Fibroblast of lung (primary cell): ENCODE data around the gene C21orf58. TPM values are rescaled to one million over a fixed set of nuclear protein-coding genes. Genes with fewer than 3 reads are reported as not detected.

Experiments
- DNase-seq, 2 donors: peaks; one replicate each; pipeline versions ENCODE4 v3.0.0 to v3.0.0-alpha.2; 2010; ENCODE audit warnings: low read depth in 2 of 2
- H2AFZ ChIP-seq: 2 replicates; pipeline ENCODE4 v1.5.1; 2012; ENCODE audit warnings: low read length, control low read depth, inconsistent platforms
- H3K27ac ChIP-seq: 2 replicates; pipeline ENCODE4 v1.5.1; 2011; ENCODE audit warnings: low read length, control low read depth; ENCODE audit not compliant: insufficient read depth
- H3K27me3 ChIP-seq: 2 replicates; pipeline ENCODE4 v1.5.1; 2011; ENCODE audit warnings: mild to moderate bottlenecking, low read length; ENCODE audit not compliant: control insufficient read depth, insufficient read depth
- H3K36me3 ChIP-seq: 2 replicates; pipeline ENCODE4 v1.5.1; 2011; ENCODE audit warnings: low read length; ENCODE audit not compliant: control insufficient read depth, insufficient read depth
- H3K4me1 ChIP-seq: 2 replicates; pipeline ENCODE4 v1.5.1; 2011; ENCODE audit warnings: low read length; ENCODE audit not compliant: control insufficient read depth, insufficient read depth; ENCODE audit errors: extremely low read depth
- H3K4me2 ChIP-seq: 2 replicates; pipeline ENCODE4 v1.5.1; 2011; ENCODE audit warnings: low read length, control low read depth; ENCODE audit not compliant: insufficient read depth; ENCODE audit errors: extremely low read depth
- H3K4me3 ChIP-seq, 4 experiments: fragments of 200-600 bp in 1 of 4; sonication (generic) in 1 of 4; replicated peaks in 1 of 4; 2 replicates each; pipeline ENCODE4 v1.5.1; 2011 to 2016; ENCODE audit warnings: low read length in 4 of 4, low read depth in 3 of 4, mild to moderate bottlenecking in 3 of 4, control low read depth in 2 of 4, inconsistent platforms in 1 of 4, mixed read lengths in 1 of 4; ENCODE audit not compliant: insufficient read depth in 1 of 4; ENCODE audit errors: control extremely low read depth in 1 of 4
- H3K79me2 ChIP-seq: 2 replicates; pipeline ENCODE4 v1.5.1; 2012; ENCODE audit warnings: mild to moderate bottlenecking, low read length, inconsistent platforms; ENCODE audit not compliant: control insufficient read depth, insufficient read depth
- H3K9ac ChIP-seq: 2 replicates; pipeline ENCODE4 v1.5.1; 2011; ENCODE audit warnings: mild to moderate bottlenecking, low read length, control low read depth; ENCODE audit not compliant: insufficient read depth
- H3K9me3 ChIP-seq: 2 replicates; pipeline ENCODE4 v1.5.1; 2012; ENCODE audit warnings: low read depth, low read length; ENCODE audit not compliant: control insufficient read depth, insufficient read depth
- H4K20me1 ChIP-seq: 2 replicates; pipeline ENCODE4 v1.5.1; 2011; ENCODE audit warnings: low read length; ENCODE audit not compliant: control insufficient read depth, insufficient read depth; ENCODE audit errors: extremely low read depth
- CTCF ChIP-seq, 2 donors: IDR thresholded peaks in 1 of 2; conservative IDR thresholded peaks in 1 of 2; 1 replicate in 1 of 2; 2 replicates in 1 of 2; pipeline ENCODE4 v1.5.1; 2011 to 2012; ENCODE audit warnings: low read length in 2 of 2, control low read depth in 1 of 2, inconsistent platforms in 1 of 2, low read depth in 1 of 2, mild to moderate bottlenecking in 1 of 2
- EZH2 ChIP-seq: IDR thresholded peaks from 2 replicates; pipeline ENCODE4 v1.5.1; 2012; ENCODE audit warnings: low read length, control low read depth, mild to moderate bottlenecking; ENCODE audit errors: missing control alignments
- polyA plus RNA-seq, 2 donors: library from polyadenylated mRNA; depleted of rRNA in 1 of 2; stranded (reverse) in 1 of 2; unstranded in 1 of 2; fragments of >200 nt; gene quantifications; 2 replicates each; pipeline ENCODE4 v1.2.1, GENCODE V29; 2011 to 2012; ENCODE audit warnings: missing spikeins in 1 of 2
- total RNA-seq: library from RNA; depleted of rRNA; stranded (reverse); fragments of >200 nt; gene quantifications from 2 replicates; pipeline ENCODE4 v1.2.1, GENCODE V29; 2014

Gene C21orf58
- total and polyA plus RNA-seq, 2 donors (not counting 1 experiment from before 2014, with no cell fraction given) = 1.4 to 2.5 TPM

GRCh38 chr21:46371204-46372013, 47.7 kb upstream of the C21orf58 start:
- Histone ChIP-seq H3K4me1 (no peaks in the 10 kb centered on the region), H3K79me2 (peaks cover 28% of the 10 kb centered on the region), H3K27ac (no peak overlapping the region), H3K9ac (no peak overlapping the region), H3K4me2 (no peak overlapping the region), H3K36me3 (peaks cover 12% of the 10 kb centered on the region), H3K4me3 (no peak overlapping the region), H4K20me1 (no peaks in the 10 kb centered on the region), H3K9me3 (no peaks in the 10 kb centered on the region), H2AFZ (no peak overlapping the region), H3K27me3 (no peaks in the 10 kb centered on the region)
- no peak for TF ChIP-seq EZH2
- TF ChIP-seq CTCF (conservative IDR thresholded peaks at IDR 0.05 in 1 of 2, IDR thresholded peaks at IDR 0.05 in 1 of 2; ENCODE audit: low read depth in 1 of 2, low read length in 2 of 2) = no peak
- no peak for DNase-seq

GRCh38 chr21:46369520-46370235, 46.0 kb upstream of the C21orf58 start:
- H3K4me2 ChIP-seq = no peak overlapping the region
- H3K9ac ChIP-seq = no peak overlapping the region
- peaks cover 15% of the 10 kb centered on the region for H3K36me3 ChIP-seq
- H2AFZ ChIP-seq = no peak overlapping the region
- no peaks in the 10 kb centered on the region for H3K4me1 ChIP-seq
- H4K20me1 ChIP-seq = no peaks in the 10 kb centered on the region
- peaks cover 25% of the 10 kb centered on the region for H3K79me2 ChIP-seq
- no peak for DNase-seq
- TF ChIP-seq EZH2 (no peak), CTCF (conservative IDR thresholded peaks at IDR 0.05 in 1 of 2, IDR thresholded peaks at IDR 0.05 in 1 of 2; ENCODE audit: low read depth in 1 of 2, low read length in 2 of 2) (no peak)
- H3K4me3 ChIP-seq = no peak overlapping the region
- H3K27ac ChIP-seq = no peak overlapping the region
- no peaks in the 10 kb centered on the region for H3K27me3 ChIP-seq
- H3K9me3 ChIP-seq = no peaks in the 10 kb centered on the region

GRCh38 chr21:46368533-46369285, 45.0 kb upstream of the C21orf58 start:
- no peaks in the 10 kb centered on the region for H3K27me3 ChIP-seq
- H3K4me1 ChIP-seq = no peaks in the 10 kb centered on the region
- H3K27ac ChIP-seq = no peak overlapping the region
- H2AFZ ChIP-seq = no peak overlapping the region
- no peaks in the 10 kb centered on the region for H3K9me3 ChIP-seq
- DNase-seq = no peak
- TF ChIP-seq CTCF (conservative IDR thresholded peaks at IDR 0.05 in 1 of 2, IDR thresholded peaks at IDR 0.05 in 1 of 2; ENCODE audit: low read depth in 1 of 2, low read length in 2 of 2) = no peak
- no peak for TF ChIP-seq EZH2
- no peak overlapping the region for H3K4me3 ChIP-seq
- H3K36me3 ChIP-seq = peaks cover 20% of the 10 kb centered on the region
- H3K79me2 ChIP-seq = peaks cover 22% of the 10 kb centered on the region
- no peak overlapping the region for H3K4me2 ChIP-seq
- no peaks in the 10 kb centered on the region for H4K20me1 ChIP-seq
- no peak overlapping the region for H3K9ac ChIP-seq
